Natural killer cell treated with Interleukin-12 subunit alpha and Interleukin-12 subunit beta and Interleukin-15 and Interleukin-18, amount 100 ng/mL, for 72 hours (primary cell): ENCODE results near the gene LGALS3. TPM values are rescaled to one million over a fixed set of nuclear protein-coding genes. Genes with fewer than 3 reads are reported as not detected.

Experiments used
- total RNA-seq, 2 donors: library from RNA; stranded (reverse); gene quantifications; one replicate each; pipeline ENCODE4 v1.2.3, GENCODE V29; 2022

The LGALS3 gene
- total RNA-seq, 2 donors from 2014 or later: 161 to 224 TPM

Other genes with a start within 250 kb of the LGALS3 start
- 100 to 1,000 TPM; 131 to 382 TPM for gene GCH1, start 226.4 kb upstream of the LGALS3 start, total RNA-seq
- 10 to 100 TPM; 33.6 to 51.3 TPM for gene WDHD1, start 102.2 kb upstream of the LGALS3 start, total RNA-seq
- gene SOCS4, start 102.0 kb upstream of the LGALS3 start, total RNA-seq: 10 to 100 TPM; 36.5 to 50.9 TPM
- gene MAPK1IP1L, start 77.6 kb upstream of the LGALS3 start, total RNA-seq: 100 to 1,000 TPM in 1 of 2 donors, 10 to 100 TPM in 1; 99.7 to 119 TPM
- 10 to 100 TPM; 27.7 to 60.6 TPM for gene DLGAP5, start 62.3 kb downstream of the LGALS3 start, total RNA-seq
- 10 to 100 TPM; 18.7 to 26.1 TPM for gene FBXO34, start 142.2 kb downstream of the LGALS3 start, total RNA-seq